IPS-18c (cell line): Measurements from ENCODE around the gene SYNPO2.

Experiments
- H3K4me3 ChIP-seq: 2 replicates; pipeline ENCODE4 v1.7.0; 2013; ENCODE audit warnings: low read depth, mild to moderate bottlenecking, low read length, moderate library complexity; ENCODE audit not compliant: insufficient read depth
- H3K9me3 ChIP-seq: one replicate; pipeline ENCODE4 v1.6.1; 2013; ENCODE audit warnings: mild to moderate bottlenecking, low read length, moderate library complexity; ENCODE audit not compliant: control insufficient read depth, insufficient read depth

Gene SYNPO2, protein sequence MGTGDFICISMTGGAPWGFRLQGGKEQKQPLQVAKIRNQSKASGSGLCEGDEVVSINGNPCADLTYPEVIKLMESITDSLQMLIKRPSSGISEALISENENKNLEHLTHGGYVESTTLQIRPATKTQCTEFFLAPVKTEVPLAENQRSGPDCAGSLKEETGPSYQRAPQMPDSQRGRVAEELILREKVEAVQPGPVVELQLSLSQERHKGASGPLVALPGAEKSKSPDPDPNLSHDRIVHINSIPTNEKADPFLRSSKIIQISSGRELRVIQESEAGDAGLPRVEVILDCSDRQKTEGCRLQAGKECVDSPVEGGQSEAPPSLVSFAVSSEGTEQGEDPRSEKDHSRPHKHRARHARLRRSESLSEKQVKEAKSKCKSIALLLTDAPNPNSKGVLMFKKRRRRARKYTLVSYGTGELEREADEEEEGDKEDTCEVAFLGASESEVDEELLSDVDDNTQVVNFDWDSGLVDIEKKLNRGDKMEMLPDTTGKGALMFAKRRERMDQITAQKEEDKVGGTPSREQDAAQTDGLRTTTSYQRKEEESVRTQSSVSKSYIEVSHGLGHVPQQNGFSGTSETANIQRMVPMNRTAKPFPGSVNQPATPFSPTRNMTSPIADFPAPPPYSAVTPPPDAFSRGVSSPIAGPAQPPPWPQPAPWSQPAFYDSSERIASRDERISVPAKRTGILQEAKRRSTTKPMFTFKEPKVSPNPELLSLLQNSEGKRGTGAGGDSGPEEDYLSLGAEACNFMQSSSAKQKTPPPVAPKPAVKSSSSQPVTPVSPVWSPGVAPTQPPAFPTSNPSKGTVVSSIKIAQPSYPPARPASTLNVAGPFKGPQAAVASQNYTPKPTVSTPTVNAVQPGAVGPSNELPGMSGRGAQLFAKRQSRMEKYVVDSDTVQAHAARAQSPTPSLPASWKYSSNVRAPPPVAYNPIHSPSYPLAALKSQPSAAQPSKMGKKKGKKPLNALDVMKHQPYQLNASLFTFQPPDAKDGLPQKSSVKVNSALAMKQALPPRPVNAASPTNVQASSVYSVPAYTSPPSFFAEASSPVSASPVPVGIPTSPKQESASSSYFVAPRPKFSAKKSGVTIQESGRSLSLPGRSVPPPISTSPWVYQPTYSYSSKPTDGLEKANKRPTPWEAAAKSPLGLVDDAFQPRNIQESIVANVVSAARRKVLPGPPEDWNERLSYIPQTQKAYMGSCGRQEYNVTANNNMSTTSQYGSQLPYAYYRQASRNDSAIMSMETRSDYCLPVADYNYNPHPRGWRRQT

DNA sequence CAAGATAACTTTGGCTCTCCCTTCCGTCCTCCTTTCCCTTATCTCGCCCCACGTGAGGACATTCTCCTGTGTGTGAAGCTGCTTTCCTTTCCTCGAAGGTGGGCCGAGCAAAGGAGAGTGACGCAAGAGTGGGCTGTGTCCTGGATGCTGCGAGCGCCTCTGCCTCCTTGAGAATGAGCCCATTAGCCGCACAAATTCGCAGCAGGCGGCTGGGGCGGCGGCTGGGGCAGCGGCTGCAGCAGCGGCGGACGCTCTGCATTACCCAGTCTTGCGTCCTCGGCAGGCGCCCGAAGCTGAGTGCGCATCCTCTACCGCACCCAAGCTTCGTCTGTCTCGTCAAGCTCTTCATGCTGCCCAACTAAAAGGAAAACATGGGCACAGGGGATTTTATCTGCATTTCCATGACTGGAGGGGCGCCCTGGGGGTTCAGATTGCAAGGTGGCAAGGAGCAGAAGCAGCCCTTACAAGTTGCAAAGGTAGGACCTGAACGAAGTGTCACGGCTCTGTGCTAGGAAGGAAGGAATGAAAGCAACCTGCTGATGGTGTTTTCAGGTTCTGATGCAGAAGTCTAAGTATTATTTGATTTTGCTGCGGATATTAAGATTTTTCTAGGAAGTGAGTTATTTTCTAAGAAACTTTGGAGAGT is at the start of gene SYNPO2:
Gene SYNPO2 (plus strand): TSS at position 189 of the 646 bp plus-strand sequence. CDS start 183 bp downstream, at position 372.
- H3K4me3 ChIP-seq = peak within 1 kb of the TSS; percentile 43
- no peaks in the 10 kb centered on the region for H3K9me3 ChIP-seq

DNA sequence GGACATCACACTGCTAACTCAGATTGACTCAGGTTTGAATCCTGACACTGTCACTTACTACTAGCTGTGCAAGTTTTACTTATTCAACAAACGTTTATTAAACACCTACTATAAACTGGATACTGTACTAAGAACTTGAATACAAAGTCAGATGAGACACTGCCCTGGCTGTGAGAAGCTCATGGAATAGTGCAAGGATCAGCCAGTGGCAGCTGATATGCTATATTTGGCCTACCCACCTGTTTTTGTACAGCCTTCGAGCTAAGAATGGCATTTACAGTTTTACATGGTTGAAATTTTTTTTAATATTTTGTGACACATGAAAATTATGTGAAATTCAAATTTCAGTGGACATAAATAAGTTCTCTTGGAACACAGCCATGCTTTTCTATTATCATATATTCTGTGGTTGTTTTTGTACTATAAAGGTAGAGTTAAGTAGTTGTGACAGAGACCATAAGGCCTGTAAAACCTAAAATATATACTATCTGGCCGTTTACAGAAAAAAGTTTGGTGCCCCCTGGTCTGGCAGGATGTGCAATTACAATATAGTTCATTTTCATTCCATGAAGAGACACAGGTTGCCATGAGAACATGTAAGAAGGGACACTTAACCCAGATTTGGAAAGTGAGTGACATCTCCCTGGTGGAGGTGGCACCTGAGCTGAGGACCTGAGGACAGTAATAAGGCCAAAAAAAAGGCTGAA is 49.3 kb upstream of the SYNPO2 start:
- Histone ChIP-seq H3K9me3 (no peaks in the 10 kb centered on the region), H3K4me3 (no peak overlapping the region)

DNA sequence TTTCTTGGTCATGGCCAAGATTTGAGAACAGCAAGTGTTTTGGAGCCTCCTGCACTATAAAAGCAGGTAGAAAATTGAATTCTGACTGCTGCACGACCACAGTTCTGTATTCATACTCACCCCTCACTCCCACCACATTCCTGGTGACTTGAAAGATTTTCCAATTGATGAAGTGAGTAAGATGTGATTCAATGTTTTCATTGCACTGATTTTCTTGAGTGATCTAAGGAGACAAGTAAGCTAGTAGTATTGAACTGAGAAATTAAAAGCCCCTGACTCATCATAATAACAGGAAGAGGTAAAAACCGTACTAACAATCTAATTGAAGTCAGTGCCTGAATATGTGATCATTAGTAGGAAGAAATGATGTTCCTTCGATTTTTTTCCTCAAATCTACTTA is 46.6 kb upstream of the SYNPO2 start:
- Histone ChIP-seq H3K9me3 (no peaks in the 10 kb centered on the region), H3K4me3 (no peak overlapping the region)

DNA sequence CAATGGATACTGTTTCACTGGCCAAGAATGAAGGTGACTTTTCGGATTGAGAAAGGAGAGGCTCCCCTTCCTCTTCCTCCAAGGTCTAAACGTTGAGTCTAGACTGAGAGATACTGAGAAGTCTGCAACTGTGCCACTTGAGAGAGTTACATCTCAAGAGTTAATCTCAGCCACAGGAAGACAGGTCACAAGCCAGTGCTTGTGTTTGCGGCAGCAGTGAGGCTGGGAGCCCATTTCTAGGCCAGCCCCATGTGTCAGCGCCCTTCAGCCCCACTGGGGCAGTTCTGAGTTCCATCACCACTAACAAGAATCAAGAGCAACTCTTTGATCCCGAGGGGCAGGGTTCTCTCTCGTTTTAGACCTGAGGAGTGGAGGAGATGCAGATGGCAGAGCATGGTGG is 45.4 kb upstream of the SYNPO2 start:
- Histone ChIP-seq H3K9me3 (no peaks in the 10 kb centered on the region), H3K4me3 (no peak overlapping the region)

DNA sequence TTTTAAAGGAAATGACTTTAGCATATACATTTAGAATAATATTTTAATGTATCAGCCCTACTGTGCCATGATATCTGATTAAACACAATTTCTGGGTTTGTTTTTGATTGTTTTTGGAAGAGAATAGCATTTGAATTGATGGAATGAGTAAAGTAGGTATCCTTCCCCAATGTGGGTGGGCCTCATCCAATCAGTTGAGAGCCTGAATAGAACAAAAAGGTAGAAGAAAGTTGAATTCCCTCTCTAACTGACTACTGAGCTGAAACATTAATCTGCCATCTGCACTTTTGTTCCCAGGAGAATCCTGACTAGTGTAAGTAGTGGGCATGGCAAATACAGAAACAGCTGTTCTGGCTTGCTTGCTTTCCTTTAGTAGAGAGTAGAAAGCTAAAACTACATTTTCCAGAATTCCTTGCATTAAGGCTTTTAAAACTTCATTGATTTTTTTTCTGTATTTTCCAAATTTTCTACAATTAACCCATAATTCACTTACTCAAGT is 43.1 kb upstream of the SYNPO2 start:
- no peak overlapping the region for H3K4me3 ChIP-seq
- no peaks in the 10 kb centered on the region for H3K9me3 ChIP-seq

DNA sequence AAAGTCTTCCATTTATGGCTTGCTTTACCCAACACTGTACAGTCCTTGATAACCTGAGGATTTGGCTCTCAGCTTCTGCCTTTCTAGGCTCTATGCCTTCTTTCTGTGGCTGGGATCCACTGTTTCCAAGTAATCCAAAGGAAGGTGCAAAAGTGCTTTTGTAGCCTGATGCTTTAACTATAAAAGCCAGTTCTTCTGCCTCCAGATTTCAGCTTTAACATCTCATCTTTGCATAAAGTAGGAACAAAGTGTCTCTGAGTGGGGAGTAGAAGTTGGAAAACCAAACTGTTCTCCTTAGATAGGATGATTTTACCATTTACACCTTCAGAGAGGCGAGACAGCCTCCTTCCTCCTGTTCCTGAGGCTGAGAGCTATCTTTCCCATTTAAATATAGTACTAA is 41.7 kb upstream of the SYNPO2 start:
- no peaks in the 10 kb centered on the region for H3K9me3 ChIP-seq
- H3K4me3 ChIP-seq = no peak overlapping the region

DNA sequence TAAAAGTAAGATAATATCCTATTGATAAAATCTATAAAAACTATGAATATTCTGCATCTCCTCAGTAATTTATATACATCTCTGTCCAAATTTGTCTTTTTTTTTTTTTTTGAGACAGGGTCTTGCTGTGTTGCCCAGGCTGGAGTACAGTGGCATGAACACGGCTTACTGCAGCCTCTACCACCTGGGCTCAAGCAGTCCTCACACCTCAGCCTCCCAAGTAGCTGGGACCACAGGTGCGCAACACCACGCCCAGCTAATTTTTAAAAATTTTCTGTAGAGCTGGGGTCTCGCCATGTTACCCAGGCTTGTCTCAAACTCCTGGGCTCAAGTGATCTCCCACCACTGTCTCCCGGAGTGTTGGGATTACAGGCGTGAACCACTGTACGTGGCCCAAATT is 40.4 kb upstream of the SYNPO2 start:
- H3K9me3 ChIP-seq = no peaks in the 10 kb centered on the region

DNA sequence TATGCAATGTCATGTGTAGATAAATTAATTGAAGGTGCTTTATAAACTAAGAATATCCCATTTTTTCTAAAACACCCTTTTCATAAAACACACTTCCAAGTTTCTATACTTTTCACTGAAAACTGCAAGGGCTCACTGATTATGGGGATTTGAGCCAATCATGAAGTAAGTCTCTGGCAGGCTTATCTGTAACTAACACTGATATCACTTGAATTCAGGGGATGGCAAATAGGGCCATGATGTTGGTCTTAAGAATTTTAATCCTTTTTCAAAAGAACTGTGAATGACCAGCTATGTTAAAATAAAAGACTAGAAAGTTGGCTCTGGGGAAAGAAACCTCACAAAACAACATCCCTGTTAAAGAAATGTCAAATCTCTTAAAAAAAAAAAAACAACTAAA is 39.8 kb upstream of the SYNPO2 start:
- Histone ChIP-seq H3K9me3 (no peaks in the 10 kb centered on the region), H3K4me3 (no peak overlapping the region)

More for the DNA sequence above, 40.4 kb upstream of the SYNPO2 start:
- no peak overlapping the region for H3K4me3 ChIP-seq

DNA sequence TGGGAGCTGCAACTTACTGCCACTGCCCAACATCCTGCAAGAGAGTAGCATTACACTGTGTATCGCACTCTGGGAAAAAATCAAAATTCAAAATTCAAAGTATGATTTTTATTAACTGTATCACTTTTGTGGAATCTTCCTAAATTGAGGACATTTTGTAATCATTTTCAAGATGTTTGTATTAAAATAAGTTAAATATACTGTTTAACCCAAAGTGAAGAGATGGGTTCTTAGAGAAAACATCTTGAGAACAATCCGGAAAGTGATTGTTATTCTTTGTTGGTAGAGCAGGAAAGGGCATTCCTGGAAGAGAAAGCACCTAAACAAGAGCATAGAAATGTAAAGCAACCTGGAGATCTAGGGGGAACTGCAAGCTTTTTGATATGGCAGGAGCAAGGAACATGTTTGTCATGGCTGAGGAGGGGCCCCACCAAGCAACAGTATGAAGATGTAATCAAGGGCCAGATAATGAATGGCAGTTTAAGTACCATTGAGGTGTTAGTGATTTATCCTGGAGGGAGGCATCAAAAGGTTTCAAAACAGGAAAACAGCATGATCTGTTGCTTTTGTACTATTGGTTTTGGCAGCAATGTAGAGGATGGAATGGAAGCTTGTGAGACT is 38.7 kb upstream of the SYNPO2 start:
- H3K4me3 ChIP-seq = no peak overlapping the region; the same call in 1 of the 2 replicates
- H3K9me3 ChIP-seq = no peaks in the 10 kb centered on the region

DNA sequence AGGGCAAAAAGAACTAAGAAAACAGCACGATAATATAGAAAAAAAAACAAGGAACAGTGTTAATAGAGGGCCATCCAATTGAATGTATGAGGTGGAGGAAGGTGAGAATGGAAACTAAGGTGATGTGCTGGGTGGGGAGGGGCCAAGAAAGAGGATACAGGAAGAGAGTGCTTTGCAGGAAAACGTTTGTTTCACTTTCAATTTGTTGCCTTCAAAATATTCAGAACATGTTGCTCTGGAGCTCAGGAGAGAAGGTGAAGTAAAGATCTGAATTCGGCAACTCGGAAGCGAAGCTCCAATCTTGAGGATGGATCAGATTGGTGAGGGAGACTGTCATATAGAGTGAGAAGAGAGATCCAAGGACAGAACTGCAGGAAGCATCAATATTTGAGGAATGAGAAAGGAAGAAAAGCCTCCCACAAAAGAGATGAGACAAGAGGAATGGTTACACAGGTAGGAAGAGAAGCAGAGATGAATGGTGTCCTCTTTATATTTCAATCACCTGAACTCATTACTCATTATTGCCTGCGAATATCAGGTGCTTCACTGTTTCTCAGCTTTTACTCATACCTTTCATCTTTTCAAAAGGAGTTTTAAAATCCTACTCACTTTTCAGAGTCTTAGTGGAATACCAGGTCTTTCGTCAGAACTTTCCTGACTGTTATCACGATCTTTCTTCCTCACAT is 38.0 kb upstream of the SYNPO2 start:
- H3K4me3 ChIP-seq = peak overlapping the region; percentile 28; the same call in 1 of the 2 replicates

DNA sequence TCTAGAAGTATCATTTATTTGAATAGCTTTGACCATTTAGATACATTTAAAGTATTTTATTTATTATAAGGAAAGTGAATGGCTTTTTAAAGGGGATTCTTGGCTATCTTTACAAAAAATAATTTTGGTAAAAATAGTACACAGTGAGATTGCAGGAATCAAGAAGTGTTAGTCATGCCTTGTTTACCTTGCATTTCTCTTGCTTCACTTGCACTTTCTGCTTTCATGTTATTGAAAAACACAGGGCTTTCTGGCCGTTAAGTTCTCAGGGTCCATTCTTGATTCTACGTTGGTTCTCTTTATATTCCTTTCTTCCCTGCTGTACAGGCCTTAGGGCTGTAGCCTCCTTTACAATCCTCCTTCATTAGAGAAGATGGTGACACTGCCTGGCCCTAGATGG is 30.9 kb upstream of the SYNPO2 start:
- no peak overlapping the region for H3K4me3 ChIP-seq
- H3K9me3 ChIP-seq = no peaks in the 10 kb centered on the region

More for the DNA sequence above, 38.0 kb upstream of the SYNPO2 start:
- no peaks in the 10 kb centered on the region for H3K9me3 ChIP-seq

DNA sequence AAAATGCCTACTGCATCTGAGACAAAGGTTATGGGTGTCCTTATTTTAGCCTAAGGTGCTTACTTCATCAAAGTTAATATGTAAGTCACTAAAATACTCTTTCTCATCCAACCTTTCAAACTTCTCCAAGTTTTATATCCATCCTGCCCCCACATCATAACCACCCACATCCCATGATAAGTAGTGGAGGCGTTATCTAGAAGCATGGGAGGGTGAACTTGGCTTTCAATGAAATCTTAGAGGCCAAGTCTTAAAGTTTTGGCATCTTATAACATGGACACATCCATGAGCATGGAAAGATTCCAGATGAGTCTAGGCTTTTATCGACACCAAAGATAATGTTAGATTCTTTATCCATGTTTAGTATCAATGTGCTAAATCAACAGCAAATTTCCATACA is 29.9 kb upstream of the SYNPO2 start:
- Histone ChIP-seq H3K4me3 (no peak overlapping the region), H3K9me3 (no peaks in the 10 kb centered on the region)

DNA sequence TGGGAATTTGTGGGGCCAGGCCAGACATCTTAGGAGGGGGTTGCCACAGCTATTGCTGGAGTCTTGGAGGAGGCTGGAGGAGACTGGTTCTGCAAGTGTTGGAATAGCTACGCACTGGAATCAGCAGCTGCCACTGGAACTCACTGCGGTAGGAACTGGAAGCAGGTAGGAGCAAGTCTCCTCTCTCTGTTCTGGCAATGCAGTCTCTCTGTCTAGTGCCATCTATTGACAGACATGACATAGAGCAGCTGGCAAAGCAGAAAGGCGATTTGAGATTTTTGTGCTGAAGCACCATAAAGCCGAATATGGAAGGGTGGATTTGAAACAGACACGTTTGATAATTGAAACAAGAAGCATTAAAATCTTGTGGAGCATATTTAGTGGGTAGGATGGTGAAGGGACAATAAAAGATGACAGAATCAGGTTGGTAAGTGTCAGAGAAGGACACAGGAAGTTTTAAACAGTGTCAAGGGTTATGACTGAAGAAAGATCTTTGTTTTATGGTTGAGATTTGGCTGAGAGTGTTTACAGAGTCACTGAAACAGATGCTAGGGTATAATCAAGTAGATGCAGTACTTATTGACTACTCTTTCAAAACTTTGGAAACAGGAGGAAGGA is 23.5 kb upstream of the SYNPO2 start:
- no peak overlapping the region for H3K4me3 ChIP-seq
- H3K9me3 ChIP-seq = no peaks in the 10 kb centered on the region

DNA sequence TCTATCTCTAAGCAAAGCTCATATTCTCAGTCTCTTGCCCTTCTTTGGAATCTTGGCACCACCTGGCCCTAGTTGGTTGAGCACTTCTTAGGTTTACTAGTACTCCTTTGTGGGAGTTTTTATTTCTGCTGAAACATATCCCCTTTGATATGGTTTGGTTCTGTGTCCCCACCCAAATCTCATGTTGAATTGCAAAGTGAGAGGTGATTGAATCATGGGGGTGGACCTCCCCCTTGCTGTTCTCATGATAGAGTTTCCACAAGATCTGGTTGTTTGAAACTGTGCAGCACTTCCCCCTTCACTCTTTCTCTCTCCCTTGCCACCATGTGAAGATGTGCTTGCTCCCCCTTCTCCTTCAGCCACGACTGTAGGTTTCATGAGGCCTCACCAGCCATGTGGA is 22.2 kb upstream of the SYNPO2 start:
- Histone ChIP-seq H3K9me3 (no peaks in the 10 kb centered on the region), H3K4me3 (no peak overlapping the region)
